Loucy (cell line): ENCODE data around the gene ARHGAP15.

Experiments used
- H2AFZ ChIP-seq: fragments of 200-600 bp; sonication (generic); 2 replicates; pipeline ENCODE4 v1.6.0; 2016; ENCODE audit warnings: antibody characterized with exemption, mild to moderate bottlenecking, low read length, moderate library complexity
- H3F3A ChIP-seq: fragments of 200-600 bp; 2 replicates; pipeline ENCODE4 v1.6.0; 2016; ENCODE audit warnings: antibody characterized with exemption, low read depth, mild to moderate bottlenecking
- H3K27me3 ChIP-seq: fragments of 200-600 bp; sonication (generic); 2 replicates; pipeline ENCODE4 v1.6.1; 2014; ENCODE audit warnings: low read length, mild to moderate bottlenecking; ENCODE audit not compliant: insufficient read depth, poor library complexity, severe bottlenecking
- H3K36me3 ChIP-seq: fragments of 200-600 bp; sonication (generic); 2 replicates; pipeline ENCODE4 v1.6.1; 2016; ENCODE audit warnings: low read length; ENCODE audit not compliant: insufficient read depth
- H3K4me1 ChIP-seq: fragments of 200-600 bp; sonication (generic); 2 replicates; pipeline ENCODE4 v1.5.1; 2014; ENCODE audit warnings: low read length, mild to moderate bottlenecking; ENCODE audit not compliant: insufficient read depth, poor library complexity, severe bottlenecking
- H3K4me2 ChIP-seq: fragments of 200-600 bp; sonication (generic); 2 replicates; pipeline ENCODE4 v1.6.0; 2014; ENCODE audit warnings: antibody characterized with exemption, low read length, low read depth, mild to moderate bottlenecking; ENCODE audit not compliant: poor library complexity, severe bottlenecking
- H3K4me3 ChIP-seq: fragments of 200-600 bp; sonication (generic); 2 replicates; pipeline ENCODE4 v1.5.1; 2014; ENCODE audit warnings: low read length, mild to moderate bottlenecking, mixed read lengths; ENCODE audit not compliant: poor library complexity, severe bottlenecking
- H3K79me2 ChIP-seq: fragments of 200-600 bp; sonication (generic); 2 replicates; pipeline ENCODE4 v1.6.1; 2014; ENCODE audit warnings: low read length; ENCODE audit not compliant: insufficient read depth
- H3K9ac ChIP-seq: fragments of 200-600 bp; sonication (generic); 2 replicates; pipeline ENCODE4 v1.6.0; 2014; ENCODE audit warnings: mild to moderate bottlenecking, low read depth, low read length, moderate library complexity; ENCODE audit not compliant: poor library complexity, severe bottlenecking
- H3K9me2 ChIP-seq: fragments of 200-600 bp; sonication (generic); replicated peaks from 2 replicates; pipeline ENCODE4 v1.6.1; 2016; ENCODE audit warnings: low read depth, low read length, mixed read lengths
- H3K9me3 ChIP-seq: fragments of 200-600 bp; sonication (generic); 2 replicates; pipeline ENCODE4 v1.6.1; 2014; ENCODE audit warnings: mild to moderate bottlenecking, antibody characterized with exemption, low read length, low read depth; ENCODE audit not compliant: insufficient read depth
- H4K20me1 ChIP-seq: fragments of 200-600 bp; sonication (generic); 2 replicates; pipeline ENCODE4 v1.6.0; 2014; ENCODE audit warnings: antibody characterized with exemption, low read length, mild to moderate bottlenecking; ENCODE audit not compliant: insufficient read depth, poor library complexity, severe bottlenecking
- CTCF ChIP-seq: fragments of 200-600 bp; sonication (generic); conservative IDR thresholded peaks from 2 replicates; pipeline ENCODE4 v1.5.1; 2014; ENCODE audit warnings: mild to moderate bottlenecking, antibody characterized with exemption, low read length
- EZH2phosphoT487 ChIP-seq: fragments of 200-600 bp; IDR thresholded peaks from 2 replicates; pipeline ENCODE4 v1.6.1; 2018; ENCODE audit warnings: antibody characterized with exemption, mild to moderate bottlenecking, moderate library complexity, borderline replicate concordance

ARHGAP15 gene

GRCh38 chr2:143692967-143693366 is 563.7 kb downstream of the ARHGAP15 start:
- H3K4me2 ChIP-seq: no peak overlapping the region
- H3F3A ChIP-seq: no peaks in the 10 kb centered on the region
- H3K9ac ChIP-seq: no peak overlapping the region
- no peaks in the 10 kb centered on the region for H3K9me3 ChIP-seq
- TF ChIP-seq CTCF (no peak), EZH2phosphoT487 (no peak)
- H2AFZ ChIP-seq: no peak overlapping the region
- H3K36me3 ChIP-seq: no peaks in the 10 kb centered on the region; the same call in 1 of the 2 replicates
- H3K4me3 ChIP-seq: no peak overlapping the region
- peaks cover 4% of the 10 kb centered on the region for H3K4me1 ChIP-seq
- no peaks in the 10 kb centered on the region for H3K9me2 ChIP-seq
- no peaks in the 10 kb centered on the region for H3K79me2 ChIP-seq
- no peaks in the 10 kb centered on the region for H4K20me1 ChIP-seq
- no peaks in the 10 kb centered on the region for H3K27me3 ChIP-seq

- no peaks in the 10 kb centered on the region for H4K20me1 ChIP-seq
- H3K36me3 ChIP-seq: no peaks in the 10 kb centered on the region; the same call in 1 of the 2 replicates
- no peak overlapping the region for H3K9ac ChIP-seq
- H3K4me2 ChIP-seq: no peak overlapping the region
- H3F3A ChIP-seq: no peaks in the 10 kb centered on the region
- H2AFZ ChIP-seq: no peak overlapping the region
- no peak for TF ChIP-seq CTCF
- TF ChIP-seq EZH2phosphoT487: no peak
- H3K79me2 ChIP-seq: no peaks in the 10 kb centered on the region
- no peaks in the 10 kb centered on the region for H3K9me2 ChIP-seq
- no peak overlapping the region for H3K4me3 ChIP-seq
- no peaks in the 10 kb centered on the region for H3K4me1 ChIP-seq
- no peaks in the 10 kb centered on the region for H3K9me3 ChIP-seq
- no peaks in the 10 kb centered on the region for H3K27me3 ChIP-seq
These were observed 565.1 kb downstream of the ARHGAP15 start for GRCh38 chr2:143694335-143694734.

GRCh38 chr2:143696651-143697050 is 567.4 kb downstream of the ARHGAP15 start:
- Histone ChIP-seq H3K27me3 (no peaks in the 10 kb centered on the region), H3K9ac (no peak overlapping the region), H3K9me2 (no peaks in the 10 kb centered on the region), H3K79me2 (no peaks in the 10 kb centered on the region), H4K20me1 (no peaks in the 10 kb centered on the region), H2AFZ (no peak overlapping the region), H3K4me1 (no peaks in the 10 kb centered on the region), H3K4me2 (no peak overlapping the region), H3F3A (no peaks in the 10 kb centered on the region), H3K36me3 (no peaks in the 10 kb centered on the region; the same call in 1 of the 2 replicates), H3K4me3 (no peak overlapping the region), H3K9me3 (no peaks in the 10 kb centered on the region)
- TF ChIP-seq EZH2phosphoT487 (no peak), CTCF (no peak)
